CD4-positive, alpha-beta T cell treated with Interleukin-6 at 100 ng/mL for 8 hours (primary cell): ENCODE results near the gene LDB2.

Source experiments
- DNase-seq: peaks from one replicate; pipeline ENCODE4 v3.0.0-alpha.2; 2020; ENCODE audit warnings: mixed read lengths, low spot score

LDB2 gene

GRCh38 chr4:16685536-16685935, 212.9 kb downstream of the LDB2 start:
- no peak for DNase-seq

GRCh38 chr4:16684935-16685334, 213.5 kb downstream of the LDB2 start:
- DNase-seq = no peak

- no peak for DNase-seq
Observed at GRCh38 chr4:16684097-16684496, 214.3 kb downstream of the LDB2 start.

DNA sequence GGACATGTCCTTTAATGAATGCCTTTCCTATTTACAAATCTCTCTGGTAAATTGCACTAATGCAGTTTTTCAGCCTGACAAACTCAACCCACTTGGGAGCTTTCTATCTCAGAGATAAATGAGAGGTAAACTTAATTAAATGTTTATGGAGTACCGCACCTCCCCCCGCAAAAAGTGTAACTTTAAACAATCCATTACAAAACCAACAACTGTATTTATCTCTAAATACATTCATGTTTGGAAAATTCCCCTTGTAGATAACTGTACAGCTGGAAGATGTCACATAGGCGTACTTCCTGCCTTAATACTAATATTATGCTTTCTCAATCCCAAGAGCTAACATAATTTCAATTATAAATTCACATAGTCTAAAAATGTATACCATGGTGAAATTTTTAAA, 215.5 kb downstream of the LDB2 start:
- DNase-seq = no peak

DNA sequence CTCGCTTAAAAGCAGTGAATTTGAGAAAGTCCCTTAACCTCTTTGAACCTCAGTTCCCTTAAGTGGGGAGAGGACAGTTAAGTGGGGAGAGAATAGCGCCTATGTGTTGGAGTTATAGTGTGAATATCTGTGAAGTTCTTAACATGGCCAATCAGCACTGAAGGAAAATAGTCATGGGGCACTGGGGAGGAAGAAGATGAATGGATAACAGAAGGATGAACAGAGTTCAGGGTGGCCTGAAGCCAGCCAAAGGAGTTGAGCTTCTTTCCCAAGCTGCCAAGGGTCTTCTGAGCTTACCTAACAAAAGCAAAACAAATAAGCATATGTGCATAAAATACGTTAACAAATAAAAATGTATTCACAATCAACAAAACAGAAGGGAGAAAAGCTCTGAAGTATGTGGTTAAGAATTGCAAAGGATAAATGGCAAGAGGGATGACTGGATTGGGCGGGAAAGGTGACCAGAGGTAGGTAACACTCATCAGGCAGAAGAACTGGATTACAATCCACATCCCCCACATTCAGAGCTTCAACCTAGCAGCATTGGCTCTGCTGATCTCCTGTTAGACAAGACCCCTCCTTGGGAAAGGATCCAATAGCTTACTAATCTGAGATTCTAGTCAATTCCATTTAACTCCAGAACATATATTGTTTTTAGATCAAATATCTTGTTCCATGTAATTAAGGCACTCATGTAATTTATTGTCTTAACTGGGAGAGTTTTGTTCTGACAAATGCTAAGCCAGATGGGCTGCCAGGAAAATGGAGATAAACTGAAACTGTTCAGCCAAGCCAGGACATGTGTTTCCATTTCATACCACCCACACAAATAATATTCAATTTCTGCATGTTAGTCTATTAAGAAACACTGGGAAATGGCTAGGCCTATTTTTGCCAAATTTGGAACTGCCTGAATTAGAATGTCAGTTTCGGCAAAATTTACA, 221.2 kb downstream of the LDB2 start:
- no peak for DNase-seq

- DNase-seq = no peak
Observed at GRCh38 chr4:16676230-16676770, 222.1 kb downstream of the LDB2 start.

DNA sequence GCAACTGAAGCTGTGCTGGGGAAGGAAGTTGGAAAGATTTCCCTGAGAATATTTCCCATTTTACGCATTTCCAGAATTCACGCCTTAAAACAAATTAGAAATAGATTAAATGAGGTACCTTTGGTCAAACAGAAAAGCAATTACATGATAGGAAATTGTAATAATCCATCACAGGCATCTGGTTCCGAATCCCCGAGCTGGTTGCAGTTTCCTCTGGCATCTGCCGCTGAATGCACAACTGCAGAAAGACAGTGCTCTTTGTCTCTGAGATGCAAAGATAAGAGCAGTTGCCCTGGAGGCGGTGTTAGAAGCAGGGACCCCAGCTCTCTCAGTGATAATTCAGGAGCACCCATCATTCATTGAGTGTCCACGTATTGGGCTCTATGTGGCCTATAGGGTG, 224.4 kb downstream of the LDB2 start:
- no peak for DNase-seq

DNA sequence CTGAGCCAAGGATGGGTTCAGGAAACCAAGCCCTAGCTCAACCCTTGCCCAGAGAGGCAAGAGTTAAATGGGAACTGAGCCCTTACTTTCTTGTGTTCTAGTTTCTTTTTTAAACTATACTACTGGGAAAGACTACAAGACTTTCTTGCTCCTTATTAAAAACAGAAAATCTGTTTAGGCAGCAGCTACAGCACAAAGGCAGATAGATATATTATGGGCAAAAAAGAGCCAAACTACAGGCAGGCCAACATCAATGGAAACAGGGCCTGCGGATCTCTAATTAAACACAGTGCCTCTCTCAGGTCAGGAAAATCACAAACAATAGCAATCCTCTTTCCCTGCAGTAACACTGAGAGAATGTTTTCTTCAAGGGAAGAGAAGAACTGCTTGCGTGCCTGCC, 226.0 kb downstream of the LDB2 start:
- DNase-seq = no peak

- no peak for DNase-seq
Observed at GRCh38 chr4:16671741-16672140, 226.7 kb downstream of the LDB2 start.

- DNase-seq = no peak
Observed at GRCh38 chr4:16670727-16671126, 227.7 kb downstream of the LDB2 start.

GRCh38 chr4:16669036-16669435, 229.4 kb downstream of the LDB2 start:
- no peak for DNase-seq

DNA sequence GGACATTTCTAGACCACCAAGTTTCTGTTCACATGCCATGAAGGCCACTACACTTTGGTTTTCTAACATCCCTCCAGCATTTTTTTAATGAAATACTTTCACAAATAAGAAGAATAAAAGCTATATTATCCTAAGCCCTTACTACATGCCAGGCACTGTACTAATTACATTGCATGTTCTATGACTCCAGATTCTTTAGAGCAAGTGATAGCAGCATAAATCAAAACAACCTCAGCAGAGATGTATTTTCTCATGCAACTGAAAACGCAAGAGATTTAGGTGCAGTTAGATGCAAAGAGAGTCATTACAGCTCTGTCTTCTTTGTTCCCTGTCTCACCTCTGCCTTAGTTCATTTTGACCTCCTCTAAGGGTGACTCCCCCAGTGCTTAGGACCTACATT, 230.0 kb downstream of the LDB2 start:
- DNase-seq = no peak

- DNase-seq = no peak
Observed at GRCh38 chr4:16667464-16667863, 231.0 kb downstream of the LDB2 start.

GRCh38 chr4:16665942-16666551, 232.4 kb downstream of the LDB2 start:
- no peak for DNase-seq

DNA sequence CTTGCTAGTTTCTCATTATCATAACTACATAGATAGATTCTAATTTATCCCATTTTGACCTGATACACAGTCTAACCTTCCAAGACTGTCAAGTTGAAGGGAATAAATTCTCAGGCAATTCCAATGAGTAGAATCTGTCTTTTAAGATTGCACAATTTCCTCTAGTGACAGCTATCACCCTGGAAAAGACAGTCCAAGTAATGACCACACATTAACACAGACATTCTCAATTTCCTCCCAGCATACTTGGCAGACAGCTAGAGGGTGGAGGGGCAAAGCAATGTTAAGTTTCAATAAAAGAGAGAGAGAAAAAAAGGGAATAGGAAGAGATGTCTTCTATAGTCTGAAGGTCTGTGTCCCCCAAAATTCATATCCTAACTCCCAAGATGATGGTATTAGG, 234.7 kb downstream of the LDB2 start:
- DNase-seq = no peak

- no peak for DNase-seq
Observed at GRCh38 chr4:16663307-16663706, 235.1 kb downstream of the LDB2 start.

DNA sequence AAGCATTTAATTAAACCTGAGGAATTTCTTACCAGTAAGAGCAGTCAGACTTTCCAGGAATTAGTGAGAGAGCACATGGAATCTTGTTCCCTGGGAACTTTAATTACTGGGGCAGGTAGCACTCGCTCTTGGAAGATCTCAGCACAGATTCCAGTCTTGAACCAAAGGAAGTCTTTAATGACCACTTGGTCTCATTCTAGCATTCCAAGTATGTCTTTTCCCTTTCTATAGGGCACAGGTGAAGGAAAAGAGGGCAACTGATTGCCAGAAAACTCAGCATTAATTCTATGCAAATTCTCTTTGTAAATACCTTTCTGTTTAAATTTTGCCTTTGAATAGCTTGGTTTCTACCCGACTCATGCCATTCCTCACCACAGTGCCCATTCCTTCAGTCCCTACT, 236.6 kb downstream of the LDB2 start:
- DNase-seq = no peak

- DNase-seq = no peak
Observed at GRCh38 chr4:16660656-16661055, 237.8 kb downstream of the LDB2 start.

GRCh38 chr4:16659694-16660093, 238.8 kb downstream of the LDB2 start:
- DNase-seq = no peak

DNA sequence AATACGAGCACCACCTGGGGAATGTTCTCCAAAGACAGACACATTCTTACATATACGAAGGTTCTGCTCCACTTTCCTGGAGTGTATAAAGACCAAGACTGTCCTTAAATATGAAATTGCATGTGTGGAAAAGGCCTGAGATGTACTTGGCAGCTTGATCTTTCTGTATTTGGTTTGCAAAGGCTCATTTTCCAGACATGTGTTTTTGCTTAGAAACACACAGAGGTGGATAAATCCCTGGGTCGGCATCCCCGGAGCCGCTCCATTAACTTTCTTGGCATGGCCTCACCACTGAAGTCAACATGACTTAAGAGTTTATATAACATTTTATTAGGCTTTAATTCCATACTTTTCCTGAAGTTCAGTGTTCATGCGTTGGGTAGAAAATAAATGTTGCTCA, 239.4 kb downstream of the LDB2 start:
- DNase-seq = no peak

DNA sequence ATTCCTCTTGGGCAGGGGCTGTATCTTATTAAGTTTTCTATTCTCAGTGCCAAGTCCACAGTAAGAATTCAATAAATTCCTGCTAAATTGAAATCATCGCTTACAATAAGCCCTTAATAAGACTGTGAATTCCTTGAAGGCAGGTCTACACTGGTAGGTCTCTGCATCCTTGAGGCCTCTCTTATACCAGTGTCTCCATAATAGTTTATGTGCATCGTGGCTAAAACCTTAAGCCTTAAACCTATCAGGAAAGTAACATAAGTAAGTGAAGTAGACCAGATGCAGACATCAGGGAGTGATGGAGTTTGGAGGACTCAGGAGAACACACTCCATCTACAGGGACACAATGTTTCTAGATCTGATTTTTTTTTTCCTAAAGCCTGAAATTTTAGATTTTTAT, 240.3 kb downstream of the LDB2 start:
- DNase-seq = no peak

DNA sequence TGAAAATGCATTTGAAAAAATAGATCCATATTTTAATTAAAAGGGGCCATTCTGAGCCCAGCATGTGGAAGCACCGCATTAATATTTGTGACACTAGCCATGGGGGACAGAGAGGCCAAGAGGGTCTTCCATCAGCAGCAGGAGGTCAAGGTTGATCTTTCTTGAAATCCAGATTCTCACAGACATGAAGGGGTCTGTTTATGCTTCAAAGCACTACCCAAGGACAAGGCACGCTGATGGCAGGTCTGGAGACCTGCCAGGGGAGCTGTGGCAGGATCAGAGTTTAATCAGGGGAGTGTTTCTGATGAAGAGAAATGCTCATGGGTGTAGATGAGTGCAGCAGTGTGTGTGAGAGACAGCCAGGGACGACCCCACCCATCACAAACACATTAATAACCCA, 243.3 kb downstream of the LDB2 start:
- DNase-seq = no peak

- DNase-seq = no peak
Observed at GRCh38 chr4:16652732-16653305, 245.6 kb downstream of the LDB2 start.
